GM19463 (cell line): ENCODE data around the gene SPTB.

Source experiments
- ATAC-seq: cut with Tn5 transposase; IDR thresholded peaks from one replicate; pipeline ENCODE4 v1.9.1; 2021; ENCODE audit warnings: mild to moderate bottlenecking, moderate library complexity; ENCODE audit not compliant: unreplicated experiment

The SPTB gene

GRCh38 chr14:64732536-64733120 is 147.1 kb downstream of the SPTB start:
- no peak for ATAC-seq

GRCh38 chr14:64732066-64732465 is 147.6 kb downstream of the SPTB start:
- no peak for ATAC-seq

GRCh38 chr14:64731141-64731581 is 148.5 kb downstream of the SPTB start:
- ATAC-seq: no peak

GRCh38 chr14:64730681-64731080 is 149.0 kb downstream of the SPTB start:
- ATAC-seq: no peak

GRCh38 chr14:64730061-64730440 is 149.7 kb downstream of the SPTB start:
- no peak for ATAC-seq

- ATAC-seq: no peak
These were observed 150.2 kb downstream of the SPTB start for GRCh38 chr14:64729386-64730060.

GRCh38 chr14:64728856-64729255 is 150.9 kb downstream of the SPTB start:
- no peak for ATAC-seq

GRCh38 chr14:64728106-64728505 is 151.6 kb downstream of the SPTB start:
- ATAC-seq: no peak

- no peak for ATAC-seq
These were observed 152.1 kb downstream of the SPTB start for GRCh38 chr14:64727551-64728071.

GRCh38 chr14:64726585-64726890 is 153.2 kb downstream of the SPTB start:
- ATAC-seq: peak; percentile 91

GRCh38 chr14:64725879-64726584 is 153.7 kb downstream of the SPTB start:
- ATAC-seq: no peak

GRCh38 chr14:64725261-64725815 is 154.4 kb downstream of the SPTB start:
- no peak for ATAC-seq

GRCh38 chr14:64724578-64724930 is 155.2 kb downstream of the SPTB start:
- no peak for ATAC-seq

GRCh38 chr14:64723691-64724577 is 155.8 kb downstream of the SPTB start:
- ATAC-seq: no peak

GRCh38 chr14:64722842-64723447 is 156.8 kb downstream of the SPTB start:
- no peak for ATAC-seq

GRCh38 chr14:64721899-64722298 is 157.8 kb downstream of the SPTB start:
- ATAC-seq: no peak

- ATAC-seq: no peak
These were observed 158.3 kb downstream of the SPTB start for GRCh38 chr14:64721391-64721791.

GRCh38 chr14:64720131-64720576 is 159.6 kb downstream of the SPTB start:
- ATAC-seq: no peak

- ATAC-seq: no peak
These were observed 160.1 kb downstream of the SPTB start for GRCh38 chr14:64719601-64720000.

GRCh38 chr14:64718762-64719161 is 160.9 kb downstream of the SPTB start:
- no peak for ATAC-seq
